BE2C (cell line): Measurements from ENCODE around the gene SNX13.

Source experiments
- DNase-seq: peaks from one replicate; pipeline ENCODE4 v3.0.0-alpha.2; 2020
- H3K27me3 ChIP-seq: fragments of 250-450 bp; sonication (Bioruptor Pico); 2 replicates; pipeline ENCODE4 v1.5.1; 2020; ENCODE audit warnings: mild to moderate bottlenecking
- H3K36me3 ChIP-seq: fragments of 250-450 bp; sonication (Bioruptor Pico); 2 replicates; pipeline ENCODE4 v1.5.1; 2020; ENCODE audit warnings: mild to moderate bottlenecking
- H3K4me1 ChIP-seq: fragments of 250-450 bp; sonication (Bioruptor Pico); 2 replicates; pipeline ENCODE4 v1.5.1; 2020
- H3K4me3 ChIP-seq: 2 replicates; pipeline ENCODE4 v1.5.1; 2011; ENCODE audit warnings: low read depth, low read length
- H3K9me3 ChIP-seq: fragments of 250-450 bp; sonication (Bioruptor Pico); 2 replicates; pipeline ENCODE4 v1.5.1; 2020
- TF ChIP-seq, protein P1 (sequence below): IDR thresholded peaks from 2 replicates; pipeline ENCODE4 v1.5.1; 2012; ENCODE audit warnings: mild to moderate bottlenecking, low read depth, low read length

SNX13 gene

DNA sequence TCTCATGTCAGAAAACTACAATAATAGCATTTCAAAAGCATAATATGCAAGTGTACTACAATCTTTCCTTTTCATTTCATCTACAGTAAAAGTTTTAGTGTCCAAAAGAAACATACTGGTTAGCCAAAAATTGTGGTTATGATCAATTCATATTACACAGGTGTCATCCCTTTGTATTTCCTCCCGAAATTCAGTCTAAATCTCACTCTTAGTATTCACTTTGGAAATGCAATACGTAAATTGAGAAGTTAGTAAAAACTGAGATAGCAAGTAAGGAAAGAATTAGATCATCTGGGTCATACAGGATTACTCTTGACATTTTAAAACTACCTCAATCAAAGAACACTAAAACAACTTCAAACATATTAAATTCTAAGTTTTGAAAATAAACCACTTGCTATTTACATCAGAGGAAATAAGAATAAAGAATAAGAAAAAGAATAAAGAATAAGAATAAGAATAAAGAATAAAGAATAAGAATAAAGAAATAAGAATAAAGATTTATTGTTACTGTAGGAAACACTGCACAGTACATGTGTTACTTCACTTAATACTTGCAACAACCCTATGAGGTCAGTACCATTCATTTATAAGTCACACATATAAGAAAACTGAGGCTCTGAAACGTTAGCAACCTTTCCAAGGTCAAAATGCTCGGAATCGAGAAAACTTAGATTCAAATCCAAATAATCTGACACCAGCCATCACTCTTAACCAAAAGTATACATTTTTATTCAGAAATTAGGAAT, 10.5 kb downstream of the SNX13 start:
- no peaks in the 10 kb centered on the region for H3K36me3 ChIP-seq
- H3K9me3 ChIP-seq: no peaks in the 10 kb centered on the region
- no peaks in the 10 kb centered on the region for H3K4me1 ChIP-seq
- H3K4me3 ChIP-seq: no peak overlapping the region
- no peaks in the 10 kb centered on the region for H3K27me3 ChIP-seq
- no peak for DNase-seq
- TF ChIP-seq, protein P1, sequence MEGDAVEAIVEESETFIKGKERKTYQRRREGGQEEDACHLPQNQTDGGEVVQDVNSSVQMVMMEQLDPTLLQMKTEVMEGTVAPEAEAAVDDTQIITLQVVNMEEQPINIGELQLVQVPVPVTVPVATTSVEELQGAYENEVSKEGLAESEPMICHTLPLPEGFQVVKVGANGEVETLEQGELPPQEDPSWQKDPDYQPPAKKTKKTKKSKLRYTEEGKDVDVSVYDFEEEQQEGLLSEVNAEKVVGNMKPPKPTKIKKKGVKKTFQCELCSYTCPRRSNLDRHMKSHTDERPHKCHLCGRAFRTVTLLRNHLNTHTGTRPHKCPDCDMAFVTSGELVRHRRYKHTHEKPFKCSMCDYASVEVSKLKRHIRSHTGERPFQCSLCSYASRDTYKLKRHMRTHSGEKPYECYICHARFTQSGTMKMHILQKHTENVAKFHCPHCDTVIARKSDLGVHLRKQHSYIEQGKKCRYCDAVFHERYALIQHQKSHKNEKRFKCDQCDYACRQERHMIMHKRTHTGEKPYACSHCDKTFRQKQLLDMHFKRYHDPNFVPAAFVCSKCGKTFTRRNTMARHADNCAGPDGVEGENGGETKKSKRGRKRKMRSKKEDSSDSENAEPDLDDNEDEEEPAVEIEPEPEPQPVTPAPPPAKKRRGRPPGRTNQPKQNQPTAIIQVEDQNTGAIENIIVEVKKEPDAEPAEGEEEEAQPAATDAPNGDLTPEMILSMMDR: no peak

DNA sequence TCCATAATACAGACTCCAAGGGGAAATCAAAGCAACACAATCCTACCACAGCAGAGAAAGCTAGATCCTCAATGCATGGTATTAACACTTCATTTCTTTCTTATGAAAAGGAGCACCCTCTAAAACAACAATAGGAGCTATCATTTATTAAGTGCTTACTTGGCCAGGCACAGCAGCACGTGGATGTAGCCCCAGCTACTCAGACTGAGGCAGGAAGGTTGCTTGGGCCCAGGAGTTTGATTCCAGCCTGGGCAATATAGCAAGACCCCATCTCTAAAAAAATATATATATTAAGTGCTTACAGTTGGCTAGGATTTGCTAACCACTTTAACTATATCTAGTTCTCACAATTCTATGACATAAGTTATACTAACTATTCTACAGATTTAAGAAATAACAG, 12.2 kb downstream of the SNX13 start:
- no peaks in the 10 kb centered on the region for H3K9me3 ChIP-seq
- H3K27me3 ChIP-seq: no peaks in the 10 kb centered on the region
- H3K4me1 ChIP-seq: no peaks in the 10 kb centered on the region
- TF ChIP-seq, protein P1: no peak
- no peak overlapping the region for H3K4me3 ChIP-seq
- no peak for DNase-seq
- no peaks in the 10 kb centered on the region for H3K36me3 ChIP-seq

GRCh38 chr7:17921857-17922416, 18.4 kb downstream of the SNX13 start:
- Histone ChIP-seq H3K9me3 (no peaks in the 10 kb centered on the region), H3K4me3 (no peak overlapping the region), H3K27me3 (no peaks in the 10 kb centered on the region), H3K4me1 (no peaks in the 10 kb centered on the region), H3K36me3 (no peaks in the 10 kb centered on the region)
- TF ChIP-seq, protein P1: no peak
- no peak for DNase-seq

GRCh38 chr7:17917842-17918241, 22.5 kb downstream of the SNX13 start:
- DNase-seq: no peak
- no peak overlapping the region for H3K4me3 ChIP-seq
- no peaks in the 10 kb centered on the region for H3K4me1 ChIP-seq
- H3K9me3 ChIP-seq: no peaks in the 10 kb centered on the region
- H3K36me3 ChIP-seq: no peaks in the 10 kb centered on the region
- TF ChIP-seq, protein P1: no peak
- no peaks in the 10 kb centered on the region for H3K27me3 ChIP-seq

- H3K9me3 ChIP-seq: no peaks in the 10 kb centered on the region
- no peak overlapping the region for H3K4me3 ChIP-seq
- no peak for DNase-seq
- H3K4me1 ChIP-seq: no peaks in the 10 kb centered on the region
- TF ChIP-seq, protein P1: no peak
- H3K36me3 ChIP-seq: no peaks in the 10 kb centered on the region
- H3K27me3 ChIP-seq: no peaks in the 10 kb centered on the region
Observed at GRCh38 chr7:17916786-17917185, 23.5 kb downstream of the SNX13 start.

DNA sequence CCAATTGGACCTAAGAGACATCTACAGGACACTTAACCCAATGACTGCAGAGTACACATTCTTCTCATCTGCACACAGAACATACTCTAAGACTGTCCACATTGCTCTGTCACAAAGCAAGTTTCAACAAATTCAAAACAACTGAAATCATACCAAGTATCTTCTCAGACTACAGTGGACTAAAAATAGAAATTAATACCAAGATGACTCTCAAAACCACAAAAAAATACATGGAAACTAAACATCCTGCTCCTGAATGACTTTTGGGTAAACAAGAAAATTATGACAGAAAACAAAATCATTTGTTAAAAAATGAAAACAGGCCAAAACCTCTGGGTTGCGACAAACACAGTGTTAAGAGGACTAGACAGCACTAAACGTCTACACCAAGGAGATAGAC, 24.5 kb downstream of the SNX13 start:
- Histone ChIP-seq H3K27me3 (no peaks in the 10 kb centered on the region), H3K36me3 (no peaks in the 10 kb centered on the region), H3K4me1 (no peaks in the 10 kb centered on the region), H3K9me3 (no peaks in the 10 kb centered on the region), H3K4me3 (no peak overlapping the region)
- no peak for DNase-seq
- TF ChIP-seq, protein P1: no peak
